KBM-7 (cell line): ENCODE measurements around the gene PMPCA.

Source experiments
- DNase-seq: peaks from one replicate; pipeline ENCODE4 v3.0.0-alpha.2; 2015
- in situ Hi-C: fragments of 300-500 bp; cut with MboI; formaldehyde crosslinking; loops from 2 replicates; pipeline ENCODE4 v1.14.3; 2020; ENCODE audit warnings: low sequenced_read_pairs, low pct_unique_long_range_greater_than_20kb, mixed read lengths

The PMPCA gene

GRCh38 chr9:136443087-136443486, 32.6 kb downstream of the PMPCA start:
- in situ Hi-C loops: no loop called here
- DNase-seq: no peak

- in situ Hi-C loops: no loop called here
- no peak for DNase-seq
Observed at GRCh38 chr9:136443687-136444086, 33.2 kb downstream of the PMPCA start.

DNA sequence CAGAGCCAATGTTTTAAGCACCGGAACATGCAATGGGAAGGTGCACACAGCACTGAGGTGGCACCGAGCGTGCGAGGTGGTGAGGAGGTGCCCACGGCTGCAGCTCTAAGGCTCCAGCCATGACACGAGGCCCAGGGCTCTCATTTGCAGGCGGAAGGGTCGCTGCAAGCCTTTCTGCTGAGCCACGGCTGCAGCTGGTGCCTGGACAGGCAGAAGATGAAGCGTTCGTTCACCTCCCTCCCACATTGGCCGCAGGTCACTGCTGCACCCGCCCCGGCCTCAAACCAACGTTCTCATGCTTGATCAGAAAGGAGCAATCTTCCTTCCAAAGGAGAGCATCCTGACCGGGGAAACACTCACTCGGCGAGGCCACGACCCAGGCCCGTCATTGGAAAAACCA, 33.6 kb downstream of the PMPCA start:
- DNase-seq: no peak
- in situ Hi-C loops: no loop called here

GRCh38 chr9:136445799-136446198, 35.3 kb downstream of the PMPCA start:
- no peak for DNase-seq
- in situ Hi-C loops: no loop called here

GRCh38 chr9:136447173-136447778, 36.8 kb downstream of the PMPCA start:
- no peak for DNase-seq
- in situ Hi-C loops: no loop called here

- in situ Hi-C loops: no loop called here
- DNase-seq: no peak
Observed at GRCh38 chr9:136448655-136449054, 38.2 kb downstream of the PMPCA start.

DNA sequence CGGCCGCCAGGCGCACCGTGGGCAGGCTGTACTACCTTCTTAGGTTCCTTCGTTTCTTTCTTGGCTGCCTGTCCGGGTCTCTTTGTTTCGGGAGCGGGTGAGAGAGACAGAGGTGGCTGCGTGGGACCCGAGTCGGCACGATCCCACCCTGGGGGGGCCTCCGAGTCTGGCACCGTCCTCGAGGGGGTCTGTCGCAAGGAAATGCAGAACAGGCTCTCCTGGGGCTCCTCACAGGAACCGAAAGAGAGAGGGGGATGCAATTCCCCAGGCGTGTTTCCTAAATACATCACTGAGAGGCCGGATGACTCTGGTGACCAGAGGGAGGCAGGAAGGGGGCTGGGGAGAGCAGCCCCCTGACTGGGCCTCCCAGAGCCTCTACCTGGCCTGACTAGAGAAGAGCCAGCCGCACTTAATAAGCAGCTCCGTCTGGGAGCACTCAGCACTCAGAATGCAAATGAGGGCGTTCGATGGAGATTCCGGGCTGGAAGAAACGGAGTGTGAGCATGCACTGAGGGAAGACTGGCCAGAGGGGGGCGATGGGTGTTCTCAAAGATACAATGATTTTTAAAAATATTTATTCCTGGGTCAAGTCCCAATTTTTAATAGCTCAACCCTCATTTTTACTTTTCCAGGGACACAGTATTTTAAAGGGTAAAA, 40.9 kb downstream of the PMPCA start:
- DNase-seq: no peak
- in situ Hi-C loops: no loop called here

GRCh38 chr9:136453326-136453725, 42.9 kb downstream of the PMPCA start:
- in situ Hi-C loops: no loop called here
- DNase-seq: no peak

- in situ Hi-C loops: no loop called here
- DNase-seq: no peak
Observed at GRCh38 chr9:136454026-136454796, 43.8 kb downstream of the PMPCA start.

GRCh38 chr9:136455043-136456002, 44.9 kb downstream of the PMPCA start:
- no peak for DNase-seq
- in situ Hi-C loops: no loop called here

- in situ Hi-C loops: no loop called here
- DNase-seq: no peak
Observed at GRCh38 chr9:136456258-136456657, 45.8 kb downstream of the PMPCA start.

GRCh38 chr9:136457326-136457725, 46.9 kb downstream of the PMPCA start:
- no peak for DNase-seq
- in situ Hi-C loops: no loop called here

GRCh38 chr9:136459425-136459824, 49.0 kb downstream of the PMPCA start:
- in situ Hi-C loops: no loop called here
- DNase-seq: no peak

GRCh38 chr9:136460772-136461325, 50.4 kb downstream of the PMPCA start:
- in situ Hi-C loops: no loop called here
- DNase-seq: no peak

DNA sequence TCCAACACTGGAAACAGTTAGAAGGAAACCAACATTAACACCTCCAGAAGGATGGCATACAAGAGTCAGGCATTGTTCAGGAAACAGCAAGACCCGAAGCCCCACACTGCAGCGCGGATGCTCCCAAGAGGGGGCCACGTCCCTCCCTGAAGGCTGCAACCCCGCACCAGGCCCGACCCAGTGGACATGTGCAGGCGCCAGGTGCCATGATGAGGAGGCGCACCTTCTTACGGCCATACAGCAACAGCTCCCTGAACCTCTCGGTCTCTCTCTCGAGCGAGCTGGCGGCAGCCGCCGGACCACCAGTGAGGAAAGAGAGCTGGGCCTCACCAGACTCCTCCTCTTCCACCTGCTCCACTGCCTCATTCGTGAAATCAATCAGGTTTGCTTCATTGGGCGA, 52.2 kb downstream of the PMPCA start:
- in situ Hi-C loops: no loop called here
- DNase-seq: no peak

- DNase-seq: no peak
- in situ Hi-C loops: no loop called here
Observed at GRCh38 chr9:136463578-136463977, 53.1 kb downstream of the PMPCA start.

DNA sequence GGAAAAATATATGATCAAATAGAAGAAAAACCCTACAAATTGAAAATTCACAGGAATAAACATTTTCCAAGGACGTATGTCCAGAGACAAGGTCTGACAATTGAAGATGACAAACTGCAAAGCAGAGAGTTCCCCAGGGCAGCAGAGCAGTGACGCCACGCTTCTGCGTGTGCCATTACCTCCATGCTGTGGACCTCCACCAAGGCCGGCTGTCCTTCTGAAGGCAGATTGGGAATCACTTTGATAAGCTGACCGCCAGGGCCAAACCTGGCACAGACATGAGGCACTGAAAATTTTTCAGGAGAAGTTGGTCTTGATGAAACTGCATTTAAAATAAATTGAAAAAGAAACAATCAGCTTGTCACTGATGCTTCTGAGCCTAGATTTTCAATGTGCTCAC, 53.8 kb downstream of the PMPCA start:
- no peak for DNase-seq

GRCh38 chr9:136465500-136466154, 55.2 kb downstream of the PMPCA start:
- in situ Hi-C loops: no loop called here
- no peak for DNase-seq

More for the DNA sequence above, 53.8 kb downstream of the PMPCA start:
- in situ Hi-C loops: no loop called here

DNA sequence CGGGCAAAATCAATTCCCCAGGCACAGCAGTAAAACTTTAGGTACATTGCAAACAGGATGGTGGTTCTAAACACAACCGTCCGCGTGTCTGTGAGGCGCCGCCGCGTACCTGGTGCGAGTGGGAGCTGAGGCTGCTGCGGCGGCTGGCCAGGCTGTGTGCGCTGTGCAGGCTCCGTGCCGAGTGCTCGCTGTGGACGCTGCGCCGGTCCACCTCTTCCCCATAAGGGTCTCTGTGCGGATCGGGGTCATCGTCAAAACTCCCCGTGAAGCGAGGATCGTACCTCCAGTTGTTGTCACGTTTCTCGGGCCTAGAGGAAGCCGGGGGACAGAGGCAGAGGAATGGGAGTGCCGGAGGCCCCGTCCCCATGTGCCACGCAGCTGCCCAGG, 55.7 kb downstream of the PMPCA start:
- in situ Hi-C loops: no loop called here
- no peak for DNase-seq
